Skeletal muscle cell (primary cell): ENCODE measurements around the gene TUBA1C.
"Not testable (repeated sequence)": the region's sequence is repeated elsewhere in the genome, so short reads cannot be mapped to it uniquely, and the experiment has no call there.

Source experiments
- DNase-seq: peaks from one replicate; pipeline ENCODE4 v3.0.0-alpha.2; 2010; ENCODE audit warnings: low read depth
- H3K4me3 ChIP-seq: 2 replicates; pipeline ENCODE4 v1.5.1; 2011; ENCODE audit warnings: low read depth, mild to moderate bottlenecking, control low read depth, low read length, moderate library complexity

TUBA1C gene

GRCh38 chr12:49280545-49280944 is 15.7 kb downstream of the TUBA1C start:
- not testable (repeated sequence) for H3K4me3 ChIP-seq, DNase-seq

GRCh38 chr12:49282302-49282701 is 17.4 kb downstream of the TUBA1C start:
- no peak for DNase-seq
- H3K4me3 ChIP-seq, result no peak overlapping the region

- not testable (repeated sequence) for DNase-seq, H3K4me3 ChIP-seq
These were observed 18.0 kb downstream of the TUBA1C start for GRCh38 chr12:49282740-49283375.

GRCh38 chr12:49283541-49284429 is 18.9 kb downstream of the TUBA1C start:
- H3K4me3 ChIP-seq, result no peak overlapping the region
- no peak for DNase-seq

GRCh38 chr12:49284672-49285071 is 19.8 kb downstream of the TUBA1C start:
- no peak for DNase-seq
- no peak overlapping the region for H3K4me3 ChIP-seq

- DNase-seq, result no peak
- H3K4me3 ChIP-seq, result no peak overlapping the region
These were observed 23.0 kb downstream of the TUBA1C start for GRCh38 chr12:49287876-49288275.

GRCh38 chr12:49288412-49288853 is 23.6 kb downstream of the TUBA1C start:
- DNase-seq, result no peak
- H3K4me3 ChIP-seq, result no peak overlapping the region

GRCh38 chr12:49288922-49289555 is 24.2 kb downstream of the TUBA1C start:
- H3K4me3 ChIP-seq, result no peak overlapping the region
- no peak for DNase-seq

- no peak overlapping the region for H3K4me3 ChIP-seq
- no peak for DNase-seq
These were observed 27.8 kb downstream of the TUBA1C start for GRCh38 chr12:49292729-49293055.

GRCh38 chr12:49293056-49293956 is 28.4 kb downstream of the TUBA1C start:
- no peak for DNase-seq
- no peak overlapping the region for H3K4me3 ChIP-seq

- no peak for DNase-seq
- H3K4me3 ChIP-seq, result no peak overlapping the region
These were observed 29.4 kb downstream of the TUBA1C start for GRCh38 chr12:49294086-49294803.

GRCh38 chr12:49294804-49295081 is 29.9 kb downstream of the TUBA1C start:
- H3K4me3 ChIP-seq, result no peak overlapping the region
- no peak for DNase-seq

GRCh38 chr12:49295082-49295936 is 30.4 kb downstream of the TUBA1C start, which contains the start of gene PRPH:
Gene PRPH, plus strand, starts transcription at chr12:49295147. Its CDS starts 54 bp downstream, at chr12:49295201.
- DNase-seq, result no peak
- no peak within 1 kb of the TSS for H3K4me3 ChIP-seq

- no peak overlapping the region for H3K4me3 ChIP-seq
These were observed 31.4 kb downstream of the TUBA1C start for GRCh38 chr12:49296034-49296835.

GRCh38 chr12:49296836-49297694 is 32.2 kb downstream of the TUBA1C start:
- no peak for DNase-seq
- H3K4me3 ChIP-seq, result peak overlapping the region; percentile 7

More at GRCh38 chr12:49296034-49296835, 31.4 kb downstream of the TUBA1C start:
- DNase-seq, result no peak

GRCh38 chr12:49297695-49298060 is 32.8 kb downstream of the TUBA1C start:
- H3K4me3 ChIP-seq, result no peak overlapping the region
- DNase-seq, result no peak
